ENCODE results near the gene MT1X. TPM values are rescaled to one million over a fixed set of nuclear protein-coding genes. Genes with fewer than 3 reads are reported as not detected.

Gene MT1X
- 1 to 10 TPM; 1.5 to 8.8 TPM for total RNA-seq
- 25.0 TPM for polyA plus RNA-seq (2013, experiment 1 of 2)
- 13.0 TPM for polyA plus RNA-seq (2013, experiment 2 of 2)
- long read RNA-seq, experiment 1, partial matches to known transcripts, result 0 of 2 reads
- long read RNA-seq, experiment 1, other reads (novel, unspliced or antisense), result 0 of 2 reads
- long read RNA-seq, experiment 2, result 0 reads
- long read RNA-seq, experiment 3, result 0 reads
- long read RNA-seq, experiment 4, result 0 reads

- H3K36me3 Mint-ChIP-seq (ENCODE audit: low read depth), result no peaks in the 10 kb centered on the region
- peak within 1 kb of the TSS; percentile 42 for H3K9ac ChIP-seq (ENCODE audit: extremely low read depth, low read length, poor library complexity, severe bottlenecking)
- H3K4me3 ChIP-seq (ENCODE audit: low read length), result peak within 1 kb of the TSS; percentile 82
- H3K9me3 ChIP-seq (ENCODE audit: control insufficient read depth, low read length), result no peaks in the 10 kb centered on the region
- TF ChIP-seq CTCF (conservative IDR thresholded peaks at IDR 0.05), result no peak
- peak within 1 kb of the TSS; percentile 71 for H3K4me3 Mint-ChIP-seq
- peaks cover 8% of the 10 kb centered on the region for H3K9me3 Mint-ChIP-seq
- H3K4me1 Mint-ChIP-seq, result peaks cover 4% of the 10 kb centered on the region
- peaks cover 38% of the 10 kb centered on the region for H3K27me3 Mint-ChIP-seq (ENCODE audit: insufficient read depth)
- peaks cover 61% of the 10 kb centered on the region for H3K27me3 ChIP-seq (ENCODE audit: control insufficient read depth, insufficient read depth, low read length, poor library complexity, severe bottlenecking)
- H3K27ac Mint-ChIP-seq, result no peak within 1 kb of the TSS
- H3K36me3 ChIP-seq (ENCODE audit: control insufficient read depth, insufficient read depth, low read length), result no peaks in the 10 kb centered on the region
- peak; percentile 92 for DNase-seq
- 1 to 3% methylated on average over 28 to 49 of the region's 49 CpGs for WGBS, 2 experiments (ENCODE audit: insufficient coverage in 1 of 2, insufficient read length in 1 of 2)
- no peak within 1 kb of the TSS for H3K27ac ChIP-seq (ENCODE audit: low read depth, low read length)
- H3K4me1 ChIP-seq (ENCODE audit: control insufficient read depth, insufficient read depth, low read length), result no peaks in the 10 kb centered on the region
These were observed at the start of gene MT1X for GRCh38 chr16:56681939-56682702. MT1X (plus strand) TSS chr16:56682470; CDS start chr16:56682541, 71 bp downstream.

- peak overlapping the region; percentile 67 for H3K4me3 ChIP-seq (ENCODE audit: low read length)
- H3K27me3 Mint-ChIP-seq (ENCODE audit: insufficient read depth), result peaks cover 98% of the 10 kb centered on the region
- H3K9me3 ChIP-seq (ENCODE audit: control insufficient read depth, low read length), result no peaks in the 10 kb centered on the region
- H3K9ac ChIP-seq (ENCODE audit: extremely low read depth, low read length, poor library complexity, severe bottlenecking), result no peak overlapping the region
- no peaks in the 10 kb centered on the region for H3K9me3 Mint-ChIP-seq
- no peak overlapping the region for H3K27ac ChIP-seq (ENCODE audit: low read depth, low read length)
- no peak for TF ChIP-seq CTCF (conservative IDR thresholded peaks at IDR 0.05)
- H3K4me3 Mint-ChIP-seq, result peak overlapping the region; percentile 50
- H3K27ac Mint-ChIP-seq, result no peak overlapping the region
- no peak for DNase-seq
- H3K36me3 Mint-ChIP-seq (ENCODE audit: low read depth), result no peaks in the 10 kb centered on the region
- peaks cover 15% of the 10 kb centered on the region for H3K4me1 Mint-ChIP-seq
- no peaks in the 10 kb centered on the region for H3K4me1 ChIP-seq (ENCODE audit: control insufficient read depth, insufficient read depth, low read length)
- H3K27me3 ChIP-seq (ENCODE audit: control insufficient read depth, insufficient read depth, low read length, poor library complexity, severe bottlenecking), result peaks cover 99% of the 10 kb centered on the region
- WGBS, 2 experiments (ENCODE audit: insufficient coverage in 1 of 2, insufficient read length in 1 of 2), result 17 to 19% methylated on average over 2 to 6 of the region's 6 CpGs
- H3K36me3 ChIP-seq (ENCODE audit: control insufficient read depth, insufficient read depth, low read length), result no peaks in the 10 kb centered on the region
These were observed 49.4 kb upstream of the MT1X start for GRCh38 chr16:56632848-56633365.

- TF ChIP-seq CTCF (conservative IDR thresholded peaks at IDR 0.05), result no peak
- H3K27me3 Mint-ChIP-seq (ENCODE audit: insufficient read depth), result peaks cover 100% of the 10 kb centered on the region
- Histone ChIP-seq H3K36me3 (ENCODE audit: control insufficient read depth, insufficient read depth, low read length) (no peaks in the 10 kb centered on the region), H3K27ac (ENCODE audit: low read depth, low read length) (no peak overlapping the region), H3K9ac (ENCODE audit: extremely low read depth, low read length, poor library complexity, severe bottlenecking) (no peak overlapping the region), H3K9me3 (ENCODE audit: control insufficient read depth, low read length) (no peaks in the 10 kb centered on the region), H3K27me3 (ENCODE audit: control insufficient read depth, insufficient read depth, low read length, poor library complexity, severe bottlenecking) (peaks cover 100% of the 10 kb centered on the region), H3K4me3 (ENCODE audit: low read length) (no peak overlapping the region), H3K4me1 (ENCODE audit: control insufficient read depth, insufficient read depth, low read length) (no peaks in the 10 kb centered on the region)
- peaks cover 18% of the 10 kb centered on the region for H3K4me1 Mint-ChIP-seq
- no peak for DNase-seq
- H3K27ac Mint-ChIP-seq, result no peak overlapping the region
- H3K4me3 Mint-ChIP-seq, result no peak overlapping the region
- H3K36me3 Mint-ChIP-seq (ENCODE audit: low read depth), result no peaks in the 10 kb centered on the region
- no peaks in the 10 kb centered on the region for H3K9me3 Mint-ChIP-seq
- 47 to 67% methylated on average over 5 to 7 of the region's 7 CpGs for WGBS, 2 experiments (ENCODE audit: insufficient coverage in 1 of 2, insufficient read length in 1 of 2)
These were observed 48.7 kb upstream of the MT1X start for GRCh38 chr16:56633535-56633934.

Data from endodermal cell (in vitro differentiated cells).